Pancreas (tissue), 10 donors: ENCODE measurements around the gene LSM12. TPM values are rescaled to one million over a fixed set of nuclear protein-coding genes. Genes with fewer than 3 reads are reported as not detected.
A peak's percentile ranks its signal among the peaks of the same experiment; 100 is the strongest.

Experiments
- ATAC-seq, 4 donors: fragments of 200-7000 bp; cut with Tn5 transposase; one replicate each; pipeline versions ENCODE4 v1.8.0 to v1.9.1; 2020; ENCODE audit warnings: mild to moderate bottlenecking in 4 of 4, moderate library complexity in 4 of 4
- DNase-seq, 6 donors: peaks; one replicate each; pipeline ENCODE4 v3.0.0-alpha.2; 2020
- FAIRE-seq: peaks from 2 replicates; lab custom pipeline; 2012; peaks lifted over from hg19 to GRCh38; lab: Jason Lieb, UNC
- H3K27ac ChIP-seq, 4 donors: fragments of 200-600 bp; sonication (generic); 1 replicate in 3 of 4; 2 replicates in 1 of 4; pipeline versions ENCODE4 v1.5.0 to v1.8.0; 2020
- H3K27me3 ChIP-seq, 4 donors: fragments of 200-600 bp; one replicate each; pipeline ENCODE4 v1.8.0; 2021
- H3K36me3 ChIP-seq, 3 donors: fragments of 200-600 bp; sonication (generic) in 1 of 3; one replicate each; pipeline versions ENCODE4 v1.5.0 to v1.8.0; 2020 to 2021
- H3K4me1 ChIP-seq, 3 donors: fragments of 200-600 bp; one replicate each; pipeline ENCODE4 v1.8.0; 2021
- H3K4me3 ChIP-seq, 4 donors: fragments of 200-600 bp; sonication (generic) in 2 of 4; one replicate each; pipeline versions ENCODE4 v1.5.0 to v1.8.0; 2020 to 2021
- H3K9me3 ChIP-seq, 4 donors: fragments of 200-600 bp; one replicate each; pipeline ENCODE4 v1.8.0; 2021
- WGBS, 2 donors: extraction: QIAGEN DNeasy Blood & Tissue Kit; methylation state at CpG; one replicate each; pipeline ENCODE4 v1.1.7; 2013; 5-methylcytosine and 5-hydroxymethylcytosine counted together
- intact Hi-C, 3 donors: fragments of 100-400 bp; cut with DNase I; formaldehyde crosslinking; loops; one replicate each; pipeline versions ENCODE4 v1.11.1 to v1.14.2; 2022
- polyA plus RNA-seq, 2 donors: library from polyadenylated mRNA; stranded (reverse); fragments of 200-250 nt; gene quantifications; one replicate each; pipeline ENCODE4 v1.2.3, GENCODE V29; 2013
- total RNA-seq, 6 donors: library from RNA; stranded (reverse); fragmentation: NEBNext Ultra II Directional in 4 of 6; extraction: Animal tissue kit (Norgen Biotek cat#: 25700) in 4 of 6; gene quantifications; one replicate each; pipeline versions ENCODE4 v1.2.1 to v1.2.4, GENCODE V29; 2021 to 2023
- TF ChIP-seq, protein P1 (sequence below), 4 donors: fragments of 200-600 bp; sonication (generic) in 3 of 4; IDR thresholded peaks; one replicate each; pipeline versions ENCODE4 v1.5.0 to v1.8.0; 2021; ENCODE audit warnings: antibody characterized with exemption in 4 of 4
- donor health status: healthy with polysubstance abuse.
- donor health status: DM: no; HTN: no; CAD: no; lungs with moderate emphysema.
- donor health status: DM: no; HTN: no; CAD: no.
- donor health status: control.
- donor health status: control.
- donor health status: Bipolar disorder and iron deficiency.
- donor health status: DM: yes; HTN: yes; CAD: no.
- donor health status: DM: no; HTN: no; CAD: no.
- donor health status: DM: no; HTN: no; CAD: no.
- donor health status: DM: yes; HTN: yes; CAD: no.

Gene LSM12
- total and polyA plus RNA-seq, 8 donors = 14.5 to 29.6 (median 23.6) TPM

DNA sequence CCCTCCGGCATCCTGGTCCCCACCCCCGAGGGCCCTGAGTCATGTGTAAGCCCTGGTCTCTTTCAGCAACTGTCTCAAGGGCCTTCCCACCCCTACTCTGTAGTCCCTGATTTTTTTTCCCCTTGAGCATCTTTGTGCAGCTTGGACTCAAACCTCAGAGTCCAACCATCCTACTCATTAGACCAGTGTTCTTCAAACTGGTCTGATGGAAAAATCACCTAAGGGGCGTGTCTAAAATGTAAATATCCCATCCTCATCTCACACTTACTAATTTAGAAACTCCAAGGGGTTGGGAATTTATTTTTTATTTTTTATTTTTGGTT is 4.7 kb upstream of the LSM12 start:
- DNase-seq (no peak), FAIRE-seq (no peak), ATAC-seq (peak in 1 of 4 donors; percentile 0)
- TF ChIP-seq, protein P1, sequence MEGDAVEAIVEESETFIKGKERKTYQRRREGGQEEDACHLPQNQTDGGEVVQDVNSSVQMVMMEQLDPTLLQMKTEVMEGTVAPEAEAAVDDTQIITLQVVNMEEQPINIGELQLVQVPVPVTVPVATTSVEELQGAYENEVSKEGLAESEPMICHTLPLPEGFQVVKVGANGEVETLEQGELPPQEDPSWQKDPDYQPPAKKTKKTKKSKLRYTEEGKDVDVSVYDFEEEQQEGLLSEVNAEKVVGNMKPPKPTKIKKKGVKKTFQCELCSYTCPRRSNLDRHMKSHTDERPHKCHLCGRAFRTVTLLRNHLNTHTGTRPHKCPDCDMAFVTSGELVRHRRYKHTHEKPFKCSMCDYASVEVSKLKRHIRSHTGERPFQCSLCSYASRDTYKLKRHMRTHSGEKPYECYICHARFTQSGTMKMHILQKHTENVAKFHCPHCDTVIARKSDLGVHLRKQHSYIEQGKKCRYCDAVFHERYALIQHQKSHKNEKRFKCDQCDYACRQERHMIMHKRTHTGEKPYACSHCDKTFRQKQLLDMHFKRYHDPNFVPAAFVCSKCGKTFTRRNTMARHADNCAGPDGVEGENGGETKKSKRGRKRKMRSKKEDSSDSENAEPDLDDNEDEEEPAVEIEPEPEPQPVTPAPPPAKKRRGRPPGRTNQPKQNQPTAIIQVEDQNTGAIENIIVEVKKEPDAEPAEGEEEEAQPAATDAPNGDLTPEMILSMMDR (IDR thresholded peaks at IDR 0.05) = no peak
- intact Hi-C loops = no loop called here
- Histone ChIP-seq H3K36me3 (peaks cover 0 to 19% (median 5%) of the 10 kb centered on the region in 3 donors), H3K9me3 (no peaks in the 10 kb centered on the region), H3K27ac (peak overlapping the region; percentile 46 to 82 (median 62)), H3K27me3 (no peaks in the 10 kb centered on the region), H3K4me1 (peaks cover 9 to 16% (median 10%) of the 10 kb centered on the region in 3 donors), H3K4me3 (peak overlapping the region; percentile 58 to 85 (median 66))
- 0 to 2% methylated on average over 3 of the region's 3 CpGs for WGBS, 2 donors

GRCh38 chr17:44070455-44071197 is 4.2 kb upstream of the LSM12 start, which contains the start of gene G6PC3:
G6PC3 (plus strand) TSS chr17:44070735; CDS start chr17:44070966, 231 bp downstream.
- H3K4me1 ChIP-seq = peaks cover 9 to 16% (median 10%) of the 10 kb centered on the region in 3 donors
- no peak for FAIRE-seq
- no peaks in the 10 kb centered on the region for H3K9me3 ChIP-seq
- 0% methylated on average over 49 to 53 of the region's 53 CpGs for WGBS, 2 donors
- H3K27me3 ChIP-seq = no peaks in the 10 kb centered on the region
- DNase-seq = peak; percentile 92 to 97 (median 94)
- H3K27ac ChIP-seq = peak within 1 kb of the TSS; percentile 46 to 82 (median 62)
- H3K36me3 ChIP-seq = peaks cover 0 to 13% (median 3%) of the 10 kb centered on the region in 3 donors
- TF ChIP-seq, protein P1 (IDR thresholded peaks at IDR 0.05) = no peak
- H3K4me3 ChIP-seq = peak within 1 kb of the TSS; percentile 58 to 85 (median 66)
- intact Hi-C loops = no loop called here
- ATAC-seq = peak; percentile 84 to 91 (median 87)

GRCh38 chr17:44069974-44070454 is 3.5 kb upstream of the LSM12 start:
- Histone ChIP-seq H3K4me3 (peak overlapping the region in 2 of 4 donors; percentile 58 to 65), H3K4me1 (peaks cover 9 to 16% (median 10%) of the 10 kb centered on the region in 3 donors), H3K9me3 (no peaks in the 10 kb centered on the region), H3K27ac (peak overlapping the region in 3 of 4 donors; percentile 46 to 82 (median 71)), H3K36me3 (peaks cover 0 to 7% (median 0%) of the 10 kb centered on the region in 3 donors), H3K27me3 (no peaks in the 10 kb centered on the region)
- DNase-seq = peak in 1 of 6 donors; percentile 5
- WGBS, 2 donors = 45% methylated on average over 7 of the region's 7 CpGs
- intact Hi-C loops = no loop called here
- no peak for ATAC-seq
- FAIRE-seq = no peak
- TF ChIP-seq, protein P1 (IDR thresholded peaks at IDR 0.05) = no peak

DNA sequence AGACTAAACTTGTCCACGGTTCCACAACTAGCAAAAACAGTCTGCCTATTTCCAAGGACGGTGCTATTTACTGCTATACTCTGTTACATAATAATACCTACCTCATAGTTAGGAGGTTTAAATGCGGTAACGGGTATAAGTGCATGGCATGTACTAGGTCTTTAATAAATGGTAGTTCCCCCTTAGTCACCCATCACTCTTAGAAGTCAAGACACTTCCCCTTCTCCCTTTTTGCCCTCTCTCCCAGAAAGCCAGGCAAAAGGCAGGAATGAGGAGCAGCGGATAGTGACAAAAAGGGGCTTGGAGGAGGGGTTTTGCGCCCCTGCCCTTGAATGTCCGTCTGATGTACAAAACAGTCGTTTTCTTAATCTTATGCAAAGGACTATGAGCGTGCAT is 1.1 kb upstream of the LSM12 start:
- Histone ChIP-seq H3K9me3 (no peaks in the 10 kb centered on the region), H3K36me3 (peaks cover 0 to 4% (median 0%) of the 10 kb centered on the region in 3 donors), H3K27ac (peak overlapping the region; percentile 76 to 93 (median 85)), H3K27me3 (no peaks in the 10 kb centered on the region), H3K4me1 (peaks cover 10 to 19% (median 12%) of the 10 kb centered on the region in 3 donors), H3K4me3 (no peak overlapping the region)
- TF ChIP-seq, protein P1 (IDR thresholded peaks at IDR 0.05) = no peak
- 51 to 53% methylated on average over 9 of the region's 9 CpGs for WGBS, 2 donors
- DNase-seq (no peak), FAIRE-seq (no peak), ATAC-seq (no peak)
- intact Hi-C loops = no loop called here
